ENCODE data around the gene THNSL1. TPM values are rescaled to one million over a fixed set of nuclear protein-coding genes. Genes with fewer than 3 reads are reported as not detected.

THNSL1 gene
- total RNA-seq, 1 experiment from 2014 or later: 4.2 TPM

DNA sequence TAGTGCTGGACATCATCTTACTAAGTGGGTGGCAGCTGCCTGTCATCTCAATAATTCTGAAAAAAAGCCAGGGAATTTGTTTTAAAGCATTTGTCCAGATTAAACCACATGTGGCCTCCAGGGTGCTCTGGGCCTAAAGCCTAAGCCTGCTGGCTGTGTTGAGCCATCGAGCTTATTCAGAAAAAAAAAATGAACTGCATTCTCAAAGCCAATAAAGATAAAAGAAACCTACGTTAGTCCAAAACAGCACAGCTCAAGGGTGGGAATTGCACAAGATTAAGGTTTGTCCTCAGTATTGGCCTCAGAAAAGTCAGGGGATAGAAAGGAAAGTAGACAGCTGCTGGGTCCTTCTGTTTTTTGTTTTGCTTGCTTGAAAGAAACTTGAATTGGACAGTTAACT lies 41.4 kb upstream of the THNSL1 start:
- Mint-ChIP-seq H3K4me3 (no peak overlapping the region), H3K4me1 (peaks cover 0 to 5% of the 10 kb centered on the region in 2 experiments; a peak in 3 of 4 replicates)

More for the DNA sequence above, 41.4 kb upstream of the THNSL1 start:
- no peaks in the 10 kb centered on the region for H3K27me3 ChIP-seq (ENCODE audit: insufficient read depth, low read length)
- no peak overlapping the region for H2BK5ac ChIP-seq (ENCODE audit: insufficient read length, low read length)
- DNase-seq: no peak
- no peak overlapping the region for H3K23ac ChIP-seq (ENCODE audit: insufficient read length, low read depth, low read length)
- no peak overlapping the region for H2BK120ac ChIP-seq (ENCODE audit: low read depth, low read length, poor library complexity, severe bottlenecking)
- no peak overlapping the region for H3K4ac ChIP-seq (ENCODE audit: low read depth, low read length)
- H2BK15ac ChIP-seq (ENCODE audit: low read depth, low read length): no peak overlapping the region
- H2AFZ ChIP-seq (ENCODE audit: low read length): no peak overlapping the region
- no peaks in the 10 kb centered on the region for H3K4me1 ChIP-seq (ENCODE audit: insufficient read depth, low read length)
- H3K9ac ChIP-seq (ENCODE audit: extremely low read depth, insufficient read length, low read length): no peak overlapping the region
- no peak overlapping the region for H4K91ac ChIP-seq (ENCODE audit: insufficient read length, low read depth, low read length)
- no peak overlapping the region for H2BK20ac ChIP-seq (ENCODE audit: low read depth, low read length, poor library complexity, severe bottlenecking)
- H4K8ac ChIP-seq (replicated peaks; ENCODE audit: insufficient read length, low read depth, low read length): no peak overlapping the region
- H3K14ac ChIP-seq (ENCODE audit: insufficient read depth, low read length): no peak overlapping the region
- no peaks in the 10 kb centered on the region for H3K36me3 Mint-ChIP-seq (ENCODE audit: insufficient read depth in 1 of 3, low read depth in 3 of 3)
- no peak overlapping the region for H3K56ac ChIP-seq (ENCODE audit: insufficient read length, low read depth, low read length)
- no peaks in the 10 kb centered on the region for H3K79me1 ChIP-seq (ENCODE audit: insufficient read depth, low read depth, low read length, poor library complexity, severe bottlenecking)
- H2AK5ac ChIP-seq (ENCODE audit: insufficient read length, low read length): no peak overlapping the region
- no peaks in the 10 kb centered on the region for H3K79me2 ChIP-seq (ENCODE audit: insufficient read depth, low read length)
- no peaks in the 10 kb centered on the region for H3K9me3 ChIP-seq (ENCODE audit: control insufficient read depth, low read depth, low read length)
- H2BK12ac ChIP-seq (ENCODE audit: insufficient read length, low read depth, low read length): no peak overlapping the region
- H3T11ph ChIP-seq (ENCODE audit: low read length): no peak overlapping the region
- no peaks in the 10 kb centered on the region for H4K20me1 ChIP-seq (ENCODE audit: control insufficient read depth, insufficient read depth, insufficient read length)
- WGBS (ENCODE audit: extremely low coverage, insufficient read length, low lambda C conversion rate): no CpG with 5 or more reads among the region's 2 CpGs
- TF ChIP-seq, protein P1, sequence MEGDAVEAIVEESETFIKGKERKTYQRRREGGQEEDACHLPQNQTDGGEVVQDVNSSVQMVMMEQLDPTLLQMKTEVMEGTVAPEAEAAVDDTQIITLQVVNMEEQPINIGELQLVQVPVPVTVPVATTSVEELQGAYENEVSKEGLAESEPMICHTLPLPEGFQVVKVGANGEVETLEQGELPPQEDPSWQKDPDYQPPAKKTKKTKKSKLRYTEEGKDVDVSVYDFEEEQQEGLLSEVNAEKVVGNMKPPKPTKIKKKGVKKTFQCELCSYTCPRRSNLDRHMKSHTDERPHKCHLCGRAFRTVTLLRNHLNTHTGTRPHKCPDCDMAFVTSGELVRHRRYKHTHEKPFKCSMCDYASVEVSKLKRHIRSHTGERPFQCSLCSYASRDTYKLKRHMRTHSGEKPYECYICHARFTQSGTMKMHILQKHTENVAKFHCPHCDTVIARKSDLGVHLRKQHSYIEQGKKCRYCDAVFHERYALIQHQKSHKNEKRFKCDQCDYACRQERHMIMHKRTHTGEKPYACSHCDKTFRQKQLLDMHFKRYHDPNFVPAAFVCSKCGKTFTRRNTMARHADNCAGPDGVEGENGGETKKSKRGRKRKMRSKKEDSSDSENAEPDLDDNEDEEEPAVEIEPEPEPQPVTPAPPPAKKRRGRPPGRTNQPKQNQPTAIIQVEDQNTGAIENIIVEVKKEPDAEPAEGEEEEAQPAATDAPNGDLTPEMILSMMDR (conservative IDR thresholded peaks at IDR 0.05): no peak
- H3K4me2 ChIP-seq (ENCODE audit: insufficient read depth, insufficient read length, low read length): no peak overlapping the region
- H3K27ac Mint-ChIP-seq: no peak overlapping the region
- H3K9me3 Mint-ChIP-seq: no peaks in the 10 kb centered on the region
- H4K5ac ChIP-seq (ENCODE audit: insufficient read length, low read depth, low read length): no peak overlapping the region
- H3K23me2 ChIP-seq (ENCODE audit: insufficient read length, low read depth, low read length, poor library complexity, severe bottlenecking): no peaks in the 10 kb centered on the region
- H3K27ac ChIP-seq (ENCODE audit: insufficient read length, low read depth, low read length): no peak overlapping the region
- no peaks in the 10 kb centered on the region for H3K27me3 Mint-ChIP-seq (ENCODE audit: low read depth)
- no peak overlapping the region for H3K18ac ChIP-seq (ENCODE audit: insufficient read length, low read depth, low read length)

Measured in H9 (cell line).